Mesendoderm (in vitro differentiated cells): ENCODE measurements around the gene SRRM3.
"Not testable (repeated sequence)": the region's sequence is repeated elsewhere in the genome, so short reads cannot be mapped to it uniquely, and the experiment has no call there.

Experiments
- DNase-seq: peaks from one replicate; pipeline ENCODE4 v3.0.0; 2013
- H2AK5ac ChIP-seq: 2 replicates; pipeline ENCODE4 v1.6.1; 2013; ENCODE audit warnings: low read length, inconsistent platforms
- H2BK120ac ChIP-seq: 2 replicates; pipeline ENCODE4 v1.6.1; 2013; ENCODE audit warnings: low read depth, mild to moderate bottlenecking, low read length, moderate library complexity, mixed read lengths
- H2BK15ac ChIP-seq: replicated peaks from 2 replicates; pipeline ENCODE4 v1.6.1; 2013; ENCODE audit warnings: low read depth, mild to moderate bottlenecking, moderate library complexity
- H2BK5ac ChIP-seq: 2 replicates; pipeline ENCODE4 v1.6.1; 2013; ENCODE audit warnings: low read length, inconsistent platforms
- H3K18ac ChIP-seq: 2 replicates; pipeline ENCODE4 v1.6.1; 2013; ENCODE audit warnings: mild to moderate bottlenecking, low read length, mixed read lengths
- H3K23ac ChIP-seq: one replicate; pipeline ENCODE4 v1.6.1; 2013; ENCODE audit warnings: low read length
- H3K27ac ChIP-seq: 2 replicates; pipeline ENCODE4 v1.5.1; 2013; ENCODE audit warnings: low read depth, mild to moderate bottlenecking, inconsistent platforms, low read length, moderate library complexity
- H3K27me3 ChIP-seq: 2 replicates; pipeline ENCODE4 v1.6.1; 2013; ENCODE audit warnings: low read length, control low read depth, mild to moderate bottlenecking, inconsistent platforms; ENCODE audit not compliant: insufficient read depth, poor library complexity
- H3K36me3 ChIP-seq: 2 replicates; pipeline ENCODE4 v1.6.1; 2013; ENCODE audit warnings: low read length, inconsistent platforms; ENCODE audit not compliant: control insufficient read depth, insufficient read depth
- H3K4ac ChIP-seq: one replicate; pipeline ENCODE4 v1.6.1; 2013; ENCODE audit warnings: low read depth, mild to moderate bottlenecking, low read length, moderate library complexity
- H3K4me1 ChIP-seq: 2 replicates; pipeline ENCODE4 v1.6.1; 2013; ENCODE audit warnings: low read depth, low read length, inconsistent platforms; ENCODE audit not compliant: control insufficient read depth
- H3K4me2 ChIP-seq: 2 replicates; pipeline ENCODE4 v1.6.1; 2013; ENCODE audit warnings: low read length
- H3K4me3 ChIP-seq: 2 replicates; pipeline ENCODE4 v1.5.1; 2013; ENCODE audit warnings: mild to moderate bottlenecking, low read length
- H3K56ac ChIP-seq: one replicate; pipeline ENCODE4 v1.6.1; 2013; ENCODE audit warnings: low read length
- H3K79me1 ChIP-seq: 2 replicates; pipeline ENCODE4 v1.6.1; 2013; ENCODE audit warnings: low read length, inconsistent platforms
- H3K79me2 ChIP-seq: 2 replicates; pipeline ENCODE4 v1.6.1; 2013; ENCODE audit warnings: mild to moderate bottlenecking, low read length; ENCODE audit not compliant: control insufficient read depth, insufficient read depth
- H3K9ac ChIP-seq: 2 replicates; pipeline ENCODE4 v1.6.1; 2013; ENCODE audit warnings: low read length, inconsistent platforms
- H4K5ac ChIP-seq: one replicate; pipeline ENCODE4 v1.6.1; 2013; ENCODE audit warnings: low read length
- H4K8ac ChIP-seq: one replicate; pipeline ENCODE4 v1.6.1; 2013; ENCODE audit warnings: low read depth, mild to moderate bottlenecking, control low read depth, low read length, moderate library complexity
- WGBS: extraction: QIAGEN DNeasy Blood & Tissue Kit; methylation state at CpG from one replicate; pipeline ENCODE4 v1.1.7; 2013; ENCODE audit warnings: low lambda C conversion rate, missing lambda C conversion rate; ENCODE audit not compliant: insufficient coverage; ENCODE audit errors: extremely low coverage; 5-methylcytosine and 5-hydroxymethylcytosine counted together

SRRM3 gene

GRCh38 chr7:76309341-76310101 lies 107.8 kb downstream of the SRRM3 start:
- H3K79me1 ChIP-seq, H3K23ac ChIP-seq, H4K8ac ChIP-seq, H3K9ac ChIP-seq, H3K27me3 ChIP-seq, H3K4me2 ChIP-seq, H2AK5ac ChIP-seq, H3K27ac ChIP-seq, H3K4me1 ChIP-seq, H2BK120ac ChIP-seq, H3K56ac ChIP-seq, H3K36me3 ChIP-seq, DNase-seq, H3K79me2 ChIP-seq, H3K4ac ChIP-seq, H4K5ac ChIP-seq, H3K4me3 ChIP-seq, H2BK5ac ChIP-seq, H3K18ac ChIP-seq, H2BK15ac ChIP-seq: not testable (repeated sequence)
- WGBS, result no CpG with 5 or more reads among the region's 50 CpGs

DNA sequence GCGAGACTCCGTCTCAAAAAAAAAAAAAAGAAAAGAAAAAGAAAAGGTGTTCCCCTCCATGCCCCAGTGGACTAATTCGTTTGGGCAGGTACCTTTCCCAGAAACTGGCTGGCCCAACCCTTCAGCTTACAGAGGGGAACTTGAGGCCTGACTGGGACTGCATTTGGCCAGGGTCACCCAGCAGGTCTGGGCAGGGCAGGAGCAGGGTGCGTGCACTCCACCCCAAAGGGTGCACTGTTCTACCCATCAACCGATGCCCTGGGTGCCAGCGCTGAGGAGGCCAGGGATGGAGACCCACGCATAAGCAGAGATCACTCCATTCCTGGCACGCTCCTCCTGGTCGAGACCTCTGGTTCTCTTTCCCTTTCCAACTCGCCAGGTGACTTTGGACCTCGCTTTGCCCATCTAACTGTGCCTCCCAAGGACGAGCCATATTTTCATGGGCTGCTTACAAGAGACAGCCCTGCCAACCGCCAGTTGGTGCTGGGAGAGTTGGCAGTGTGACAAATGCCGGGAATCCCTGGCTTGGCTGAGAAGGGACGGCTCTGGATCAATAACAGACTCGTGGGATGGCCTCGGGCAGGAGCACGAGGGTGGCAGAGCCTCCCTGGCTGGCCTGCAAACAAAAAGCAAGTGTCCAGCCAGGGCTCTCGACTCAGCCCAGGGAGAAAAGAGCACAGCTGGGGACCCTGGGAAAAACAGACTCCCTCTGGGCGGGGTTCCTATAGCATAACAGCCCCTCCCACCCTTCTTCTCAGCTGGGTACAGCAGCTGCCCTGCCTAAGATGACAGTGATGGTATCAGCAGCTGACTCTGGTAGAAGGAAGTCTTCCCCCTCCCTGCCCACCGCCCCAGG lies 108.6 kb downstream of the SRRM3 start:
- H3K27me3 ChIP-seq, result no peaks in the 10 kb centered on the region
- WGBS, result no CpG with 5 or more reads among the region's 21 CpGs
- no peak overlapping the region for H2BK15ac ChIP-seq
- H3K79me2 ChIP-seq, result no peaks in the 10 kb centered on the region
- no peak overlapping the region for H3K9ac ChIP-seq
- no peak overlapping the region for H4K5ac ChIP-seq
- no peak overlapping the region for H3K4ac ChIP-seq
- H3K79me1 ChIP-seq, result no peaks in the 10 kb centered on the region
- no peak overlapping the region for H2BK120ac ChIP-seq
- DNase-seq, result no peak
- no peak overlapping the region for H2AK5ac ChIP-seq
- no peak overlapping the region for H3K4me2 ChIP-seq
- H3K27ac ChIP-seq, result no peak overlapping the region
- no peak overlapping the region for H3K56ac ChIP-seq
- H3K18ac ChIP-seq, result no peak overlapping the region
- no peaks in the 10 kb centered on the region for H3K4me1 ChIP-seq
- no peak overlapping the region for H4K8ac ChIP-seq
- no peak overlapping the region for H3K23ac ChIP-seq
- H2BK5ac ChIP-seq, result no peak overlapping the region
- H3K36me3 ChIP-seq, result no peaks in the 10 kb centered on the region
- H3K4me3 ChIP-seq, result no peak overlapping the region

GRCh38 chr7:76311838-76312237 lies 110.1 kb downstream of the SRRM3 start:
- H3K18ac ChIP-seq, H4K5ac ChIP-seq, H4K8ac ChIP-seq, H2BK15ac ChIP-seq, H3K79me1 ChIP-seq, H3K4me2 ChIP-seq, H3K36me3 ChIP-seq, H3K23ac ChIP-seq, H3K4me3 ChIP-seq, H3K27ac ChIP-seq, H2AK5ac ChIP-seq, H3K56ac ChIP-seq, H3K4ac ChIP-seq, H3K79me2 ChIP-seq, H3K27me3 ChIP-seq, H2BK120ac ChIP-seq, H3K4me1 ChIP-seq, H3K9ac ChIP-seq, H2BK5ac ChIP-seq, DNase-seq: not testable (repeated sequence)
- WGBS, result no CpG with 5 or more reads among the region's 6 CpGs

- Histone ChIP-seq H3K4ac (no peak overlapping the region), H3K36me3 (no peaks in the 10 kb centered on the region), H3K27ac (no peak overlapping the region), H3K56ac (peak overlapping the region; percentile 75), H2BK5ac (no peak overlapping the region), H3K27me3 (no peaks in the 10 kb centered on the region), H4K8ac (no peak overlapping the region), H3K9ac (peak overlapping the region; percentile 57), H3K18ac (no peak overlapping the region), H3K4me2 (peak overlapping the region; percentile 62), H3K4me1 (peaks cover 6% of the 10 kb centered on the region), H4K5ac (no peak overlapping the region), H2AK5ac (no peak overlapping the region), H3K79me2 (no peaks in the 10 kb centered on the region), H3K79me1 (no peaks in the 10 kb centered on the region), H2BK120ac (no peak overlapping the region), H3K23ac (no peak overlapping the region), H3K4me3 (no peak overlapping the region), H2BK15ac (no peak overlapping the region)
- WGBS, result no CpG with 5 or more reads among the region's 15 CpGs
- peak; percentile 95 for DNase-seq
These were observed 112.5 kb downstream of the SRRM3 start for GRCh38 chr7:76314042-76314721.

DNA sequence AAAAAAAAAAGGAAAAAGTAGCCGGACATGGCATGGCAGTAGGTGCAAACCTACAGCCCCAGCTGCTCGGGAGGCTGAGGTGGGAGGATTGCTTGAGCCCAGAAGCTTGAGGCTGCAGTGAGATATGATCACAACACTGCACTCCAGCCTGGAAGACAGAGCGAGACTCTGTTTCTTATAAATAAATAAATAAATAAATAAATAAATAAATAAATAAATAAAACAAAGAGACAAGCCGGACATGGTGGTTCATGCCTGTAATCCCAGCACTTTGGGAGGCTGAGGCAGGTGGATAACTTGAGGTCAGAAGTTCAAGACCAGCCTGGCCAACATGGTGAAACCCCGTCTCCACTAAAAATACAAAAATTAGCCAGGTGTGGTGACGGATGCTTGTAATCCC lies 113.0 kb downstream of the SRRM3 start:
- H3K4ac ChIP-seq, H3K36me3 ChIP-seq: not testable (repeated sequence)
- no CpG with 5 or more reads among the region's 6 CpGs for WGBS

More for the DNA sequence above, 113.0 kb downstream of the SRRM3 start:
- H2BK120ac ChIP-seq, H3K79me1 ChIP-seq, H4K5ac ChIP-seq, H3K27me3 ChIP-seq, H3K4me3 ChIP-seq, H3K23ac ChIP-seq, H3K27ac ChIP-seq, H4K8ac ChIP-seq, H3K9ac ChIP-seq, H3K4me1 ChIP-seq, H3K79me2 ChIP-seq, H2BK15ac ChIP-seq, DNase-seq, H2BK5ac ChIP-seq, H3K4me2 ChIP-seq, H3K56ac ChIP-seq, H3K18ac ChIP-seq, H2AK5ac ChIP-seq: not testable (repeated sequence)
